GM21576 (cell line): ENCODE measurements around the gene FAR1.

ENCODE experiments used
- ATAC-seq: cut with Tn5 transposase; IDR thresholded peaks from one replicate; pipeline ENCODE4 v1.9.1; 2021; ENCODE audit warnings: mild to moderate bottlenecking, moderate library complexity; ENCODE audit not compliant: unreplicated experiment

FAR1 gene

DNA sequence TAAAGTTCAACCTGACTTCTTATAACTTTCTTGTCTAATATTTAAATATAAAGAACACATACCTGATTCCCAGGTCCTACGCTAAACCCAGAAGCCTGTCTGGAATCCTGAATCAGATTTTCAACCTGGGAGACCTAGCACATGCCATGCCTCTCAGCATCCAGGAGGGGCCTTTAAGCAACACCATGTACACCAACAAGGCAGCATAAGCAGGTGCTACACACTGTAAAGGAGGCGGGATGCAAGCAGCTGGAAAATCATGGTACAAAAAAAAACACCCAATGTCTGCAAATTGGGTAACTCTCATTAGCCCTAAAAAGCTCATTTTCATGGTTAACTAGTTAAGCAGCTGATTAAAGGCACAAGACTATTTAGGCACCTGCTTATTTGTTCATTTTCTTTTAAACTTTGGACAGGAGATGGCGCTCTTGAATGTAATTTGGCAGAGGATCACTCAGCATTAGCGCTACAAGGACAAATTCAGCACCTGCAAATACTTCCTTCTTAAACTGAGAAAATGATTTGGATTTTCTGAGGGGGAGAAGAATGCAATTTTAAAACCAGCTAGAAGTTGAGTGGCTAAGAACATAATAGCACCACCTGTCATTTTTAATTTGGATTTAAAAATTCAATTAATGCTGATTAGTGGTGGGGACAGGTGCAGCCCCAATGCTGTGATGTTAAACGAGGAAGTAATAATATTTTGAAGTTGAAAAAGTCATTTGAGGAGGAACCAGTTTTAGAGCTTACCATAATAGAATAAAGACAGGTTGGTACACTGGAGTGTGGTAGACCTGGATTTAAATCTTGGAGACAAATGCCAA, 104.0 kb downstream of the FAR1 start:
- peak; percentile 52 for ATAC-seq

DNA sequence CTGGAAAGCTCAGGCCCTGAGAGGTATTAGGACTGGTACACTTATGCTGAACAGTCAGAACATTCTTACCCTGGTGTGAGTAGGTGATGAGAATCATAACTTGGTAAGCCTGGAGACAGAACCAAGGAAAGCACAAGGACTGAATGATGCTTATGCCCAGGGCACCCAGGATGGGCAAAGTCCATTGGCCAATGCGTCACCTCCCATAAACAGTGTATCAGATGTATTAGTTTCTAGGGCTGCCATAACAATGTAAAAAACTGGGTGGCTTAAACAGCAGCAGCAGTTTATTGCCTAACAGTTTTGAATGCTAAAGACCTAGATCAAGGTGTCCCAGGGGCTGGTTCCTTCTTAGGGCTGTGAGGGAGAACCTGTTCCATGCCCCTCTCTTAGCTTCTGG, 107.0 kb downstream of the FAR1 start:
- ATAC-seq: no peak

DNA sequence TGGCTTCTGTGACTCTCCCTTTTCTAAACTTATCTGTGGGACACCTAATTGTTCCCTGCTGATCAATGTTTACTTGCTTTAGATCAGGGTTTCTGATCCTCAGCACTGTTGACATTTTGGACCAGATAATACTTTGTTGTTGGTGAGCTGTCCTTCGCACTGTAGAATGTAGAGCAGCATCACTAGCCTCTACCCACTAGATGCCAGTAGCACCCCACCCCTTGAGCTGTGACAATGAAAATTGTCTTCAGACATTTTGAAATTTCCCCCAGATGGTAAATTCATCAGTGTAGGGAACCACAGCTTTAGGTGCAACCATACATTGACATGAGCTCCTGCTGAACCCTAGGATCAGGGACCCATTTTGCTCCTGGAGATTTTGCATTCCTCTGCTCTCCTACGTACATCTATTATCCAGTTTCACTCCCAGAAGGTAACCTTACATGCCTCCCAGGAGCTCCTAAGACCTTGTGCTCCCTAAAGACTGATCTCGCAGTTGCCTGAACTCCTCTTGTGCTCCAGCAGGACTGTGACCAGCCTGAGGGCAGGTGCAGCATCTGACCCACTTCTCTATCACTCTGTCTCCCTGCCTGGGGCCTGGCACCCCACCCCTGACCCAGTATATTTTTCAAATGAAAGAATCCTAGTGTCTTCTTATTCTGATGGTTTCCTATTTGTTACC, 107.8 kb downstream of the FAR1 start:
- ATAC-seq: no peak

DNA sequence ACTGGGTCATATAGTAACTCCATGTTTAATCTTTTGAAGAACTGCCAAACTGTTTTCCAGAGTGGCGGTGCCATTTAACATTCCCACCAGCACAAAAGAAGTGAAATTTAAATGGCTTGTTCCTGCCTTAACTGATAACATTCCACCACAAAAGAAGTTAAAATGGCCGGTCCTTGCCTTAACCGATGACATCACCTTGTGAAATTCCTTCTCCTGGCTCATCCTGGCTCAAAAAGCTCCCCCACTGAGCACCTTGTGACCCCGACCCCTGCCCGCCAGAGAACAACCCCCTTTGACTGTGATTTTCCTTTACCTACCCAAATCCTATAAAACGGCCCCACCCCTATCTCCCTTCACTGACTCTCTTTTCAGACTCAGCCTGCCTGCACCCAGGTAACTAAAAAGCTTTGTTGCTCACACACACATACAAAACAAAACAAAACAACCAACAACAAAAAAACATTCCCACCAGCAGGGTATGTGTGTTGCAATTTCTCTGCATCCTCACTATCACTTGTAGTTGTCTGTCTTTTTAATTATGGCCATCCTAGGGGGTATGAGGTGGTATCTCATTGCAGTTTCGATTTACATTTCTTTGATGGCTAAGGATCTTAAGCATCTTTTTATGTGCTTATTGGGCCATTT, 109.0 kb downstream of the FAR1 start:
- ATAC-seq: no peak

DNA sequence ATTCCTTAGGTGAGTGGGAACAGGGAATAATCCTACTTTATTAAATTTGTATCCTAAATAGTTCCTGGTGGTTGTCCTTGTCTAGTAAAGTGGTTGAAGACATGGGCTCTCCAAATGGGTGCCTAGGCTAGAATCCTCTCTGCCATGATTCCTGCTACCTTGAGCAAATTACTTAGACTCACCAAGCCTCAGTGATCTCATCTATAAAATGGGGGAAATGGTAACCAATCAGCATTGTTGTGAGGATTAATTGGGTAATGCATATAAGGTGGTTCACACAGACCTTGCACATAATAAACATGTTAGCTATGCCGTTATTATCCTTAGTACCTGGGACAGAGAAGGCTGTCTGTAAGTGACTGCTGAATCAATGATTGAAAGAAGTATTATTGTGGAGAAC, 109.9 kb downstream of the FAR1 start:
- no peak for ATAC-seq

DNA sequence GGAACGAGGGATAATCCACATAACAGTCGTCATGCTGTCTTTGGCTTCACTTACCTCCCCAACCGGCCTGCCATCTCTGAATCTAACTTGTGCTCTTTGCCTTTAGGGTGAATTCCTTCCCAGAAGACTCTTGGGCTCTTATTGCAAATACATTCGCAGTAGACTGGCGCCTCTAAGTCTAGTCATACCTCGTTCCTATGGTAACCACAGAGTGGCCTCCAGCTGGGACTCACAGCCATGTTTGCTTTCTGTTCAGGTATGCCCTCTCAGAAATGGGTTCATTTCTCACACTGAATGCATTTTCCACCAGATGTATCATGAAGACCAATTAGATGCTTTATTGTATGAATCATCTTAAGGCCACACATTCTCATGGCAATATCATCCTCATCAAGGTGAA, 112.7 kb downstream of the FAR1 start:
- ATAC-seq: no peak
